GM11168 (cell line): ENCODE data around the gene ASB7.

Source experiments
- in situ Hi-C: fragments of 300-500 bp; cut with MboI; formaldehyde crosslinking; loops from one replicate; pipeline ENCODE4 v1.12.0; 2022; ENCODE audit warnings: low sequenced_read_pairs; ENCODE audit not compliant: unreplicated experiment

The ASB7 gene

GRCh38 chr15:100694381-100695021, 92.1 kb downstream of the ASB7 start:
- in situ Hi-C loops = no loop called here

GRCh38 chr15:100695048-100695447, 92.7 kb downstream of the ASB7 start:
- in situ Hi-C loops = no loop called here

DNA sequence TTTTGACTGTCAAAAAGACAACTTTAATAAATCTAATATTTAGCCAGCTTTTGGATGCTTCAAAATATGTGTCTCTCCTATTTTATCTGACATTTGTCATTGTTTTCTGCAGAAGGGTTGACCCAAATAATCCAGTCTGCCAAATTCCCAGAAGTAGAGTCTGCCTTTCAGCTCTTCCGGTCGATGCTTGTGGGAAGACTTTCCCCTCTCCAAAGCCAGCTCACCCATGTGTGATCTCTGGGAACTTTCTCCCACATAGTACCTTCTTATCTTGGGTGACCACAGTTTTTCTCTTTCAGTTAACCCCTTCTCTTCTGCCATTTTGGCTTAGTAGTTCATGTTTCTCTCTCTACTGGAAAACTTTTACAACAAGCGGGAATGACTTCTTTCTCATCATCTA, 94.1 kb downstream of the ASB7 start:
- in situ Hi-C loops = no loop called here
